Osteoblast (primary cell): ENCODE data around the gene MMP17. TPM values are rescaled to one million over a fixed set of nuclear protein-coding genes. Genes with fewer than 3 reads are reported as not detected.

ENCODE experiments used
- DNase-seq: peaks from one replicate; pipeline ENCODE4 v3.0.0; 2011; ENCODE audit warnings: low spot score, mixed read lengths; ENCODE audit not compliant: insufficient read length; ENCODE audit errors: missing footprints
- H2AFZ ChIP-seq: 2 replicates; pipeline ENCODE4 v1.6.0; 2011; ENCODE audit warnings: mild to moderate bottlenecking, low read length
- H3K27ac ChIP-seq: 2 replicates; pipeline ENCODE4 v1.5.1; 2011; ENCODE audit warnings: mild to moderate bottlenecking, low read depth, low read length, moderate library complexity
- H3K27me3 ChIP-seq: 2 replicates; pipeline ENCODE4 v1.6.0; 2012; ENCODE audit warnings: mild to moderate bottlenecking, control low read depth, inconsistent platforms, low read length, moderate library complexity; ENCODE audit not compliant: insufficient read depth
- H3K36me3 ChIP-seq: 2 replicates; pipeline ENCODE4 v1.5.1; 2011; ENCODE audit warnings: mild to moderate bottlenecking, low read length, control low read depth, moderate library complexity; ENCODE audit not compliant: insufficient read depth
- H3K4me1 ChIP-seq: 2 replicates; pipeline ENCODE4 v1.5.1; 2011; ENCODE audit warnings: mild to moderate bottlenecking, low read length, control low read depth, moderate library complexity; ENCODE audit not compliant: insufficient read depth
- H3K4me2 ChIP-seq: 2 replicates; pipeline ENCODE4 v1.6.0; 2011; ENCODE audit warnings: mild to moderate bottlenecking, low read length; ENCODE audit not compliant: insufficient read depth
- H3K4me3 ChIP-seq: fragments of 200-600 bp; sonication (generic); 3 replicates; pipeline ENCODE4 v1.5.1; 2012; ENCODE audit warnings: mild to moderate bottlenecking, low read length, inconsistent platforms; ENCODE audit not compliant: insufficient read depth
- H3K79me2 ChIP-seq: 2 replicates; pipeline ENCODE4 v1.6.0; 2012; ENCODE audit warnings: mild to moderate bottlenecking, low read length, control low read depth, inconsistent platforms; ENCODE audit not compliant: insufficient read depth
- H3K9me3 ChIP-seq: 2 replicates; pipeline ENCODE4 v1.5.1; 2011; ENCODE audit warnings: low read depth, low read length, control low read depth
- H4K20me1 ChIP-seq: 2 replicates; pipeline ENCODE4 v1.6.0; 2012; ENCODE audit warnings: mild to moderate bottlenecking, low read length, control low read depth; ENCODE audit not compliant: insufficient read depth
- CTCF ChIP-seq: IDR thresholded peaks from 2 replicates; pipeline ENCODE4 v1.5.1; 2011; ENCODE audit warnings: mild to moderate bottlenecking, low read depth, low read length, moderate library complexity; ENCODE audit errors: extremely low read depth
- total RNA-seq: library from RNA; depleted of rRNA; stranded (reverse); fragments of >200 nt; gene quantifications from 2 replicates; pipeline ENCODE4 v1.2.3, GENCODE V29; 2012

MMP17 gene
- total RNA-seq, 1 donor = 10.5 TPM

GRCh38 chr12:131854861-131855476 is 26.8 kb downstream of the MMP17 start:
- no peak for TF ChIP-seq CTCF
- no peak overlapping the region for H3K4me2 ChIP-seq
- no peaks in the 10 kb centered on the region for H3K36me3 ChIP-seq
- H3K27ac ChIP-seq = no peak overlapping the region
- no peaks in the 10 kb centered on the region for H3K9me3 ChIP-seq
- peaks cover 8% of the 10 kb centered on the region for H3K27me3 ChIP-seq
- peak; percentile 81 for DNase-seq
- no peak overlapping the region for H3K4me3 ChIP-seq
- peaks cover 6% of the 10 kb centered on the region for H3K4me1 ChIP-seq
- H3K79me2 ChIP-seq = no peaks in the 10 kb centered on the region
- H4K20me1 ChIP-seq = no peaks in the 10 kb centered on the region
- H2AFZ ChIP-seq = no peak overlapping the region

DNA sequence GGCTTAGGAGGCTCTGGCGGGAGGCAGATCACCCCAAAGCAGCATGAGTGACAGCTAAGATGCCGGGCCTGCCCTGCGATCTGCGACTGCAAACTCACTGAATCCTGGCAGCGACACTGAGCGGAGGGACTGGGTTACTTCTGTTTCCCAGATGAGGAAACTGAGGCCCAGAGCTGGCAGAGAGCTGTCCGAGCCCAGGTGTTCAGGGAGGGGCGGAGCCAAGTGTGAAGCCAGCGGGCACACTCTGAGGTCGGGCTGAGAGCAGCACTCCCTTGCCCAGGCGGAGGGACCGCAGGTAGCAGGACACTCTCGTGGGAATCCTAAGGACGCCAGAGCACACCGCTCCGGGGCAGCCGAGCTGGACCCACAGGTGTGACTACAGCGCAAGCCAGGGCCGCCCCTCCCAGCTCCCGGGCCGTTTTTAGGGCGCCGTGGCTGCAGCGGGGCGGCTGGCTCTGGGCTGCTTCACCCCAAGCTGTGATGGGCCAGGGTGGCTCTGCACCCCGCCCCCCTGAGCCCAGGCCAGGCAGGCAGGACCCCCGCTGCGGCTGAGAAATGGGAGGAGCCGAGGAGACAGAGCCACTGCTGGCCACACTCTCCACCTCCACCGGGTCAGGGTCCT is 27.4 kb downstream of the MMP17 start:
- Histone ChIP-seq H3K9me3 (no peaks in the 10 kb centered on the region), H3K4me1 (peaks cover 10% of the 10 kb centered on the region), H3K27me3 (peaks cover 8% of the 10 kb centered on the region), H3K4me2 (no peak overlapping the region), H3K79me2 (no peaks in the 10 kb centered on the region), H4K20me1 (no peaks in the 10 kb centered on the region), H3K27ac (no peak overlapping the region), H2AFZ (no peak overlapping the region), H3K4me3 (no peak overlapping the region), H3K36me3 (no peaks in the 10 kb centered on the region)
- TF ChIP-seq CTCF = no peak
- DNase-seq = peak; percentile 87

GRCh38 chr12:131856366-131857097 is 28.3 kb downstream of the MMP17 start:
- no peaks in the 10 kb centered on the region for H4K20me1 ChIP-seq
- peaks cover 8% of the 10 kb centered on the region for H3K27me3 ChIP-seq
- H3K4me1 ChIP-seq = peaks cover 14% of the 10 kb centered on the region
- H3K27ac ChIP-seq = no peak overlapping the region
- H3K79me2 ChIP-seq = no peaks in the 10 kb centered on the region
- DNase-seq = peak; percentile 8
- no peaks in the 10 kb centered on the region for H3K36me3 ChIP-seq
- no peak for TF ChIP-seq CTCF
- H3K4me2 ChIP-seq = no peak overlapping the region
- H3K9me3 ChIP-seq = no peaks in the 10 kb centered on the region
- H3K4me3 ChIP-seq = no peak overlapping the region
- no peak overlapping the region for H2AFZ ChIP-seq
